ENCODE data around the gene GPR25.

The GPR25 gene

GRCh38 chr1:200877839-200878551 is 5.2 kb downstream of the GPR25 start:
- H3K79me1 ChIP-seq (replicated peaks; ENCODE audit: low read length, poor library complexity, severe bottlenecking) = no peaks in the 10 kb centered on the region
- no peak overlapping the region for H2AK5ac ChIP-seq (ENCODE audit: low read length, severe bottlenecking)
- H3K4me3 ChIP-seq (ENCODE audit: insufficient read depth in 1 of 2, low read depth in 1 of 2, low read length in 2 of 2) = no peak overlapping the region
- H3K27me3 ChIP-seq (ENCODE audit: control insufficient read depth in 1 of 2, insufficient read depth in 1 of 2, low read length in 2 of 2) = peaks cover 3 to 62% of the 10 kb centered on the region in 2 experiments
- no peak overlapping the region for H3K23ac ChIP-seq (ENCODE audit: low read length in 2 of 2)
- H3K14ac ChIP-seq (ENCODE audit: low read length in 2 of 2) = no peak overlapping the region
- no peak overlapping the region for H3K9ac ChIP-seq (ENCODE audit: low read length)
- H3K4ac ChIP-seq (ENCODE audit: low read depth in 1 of 2, low read length in 2 of 2) = no peak overlapping the region
- no peak overlapping the region for H2BK5ac ChIP-seq (ENCODE audit: low read depth, low read length, poor library complexity, severe bottlenecking)
- peaks cover 0 to 6% of the 10 kb centered on the region in 2 experiments for H3K36me3 ChIP-seq (ENCODE audit: control insufficient read depth in 1 of 2, insufficient read depth in 2 of 2, low read depth in 1 of 2, low read length in 2 of 2)
- no peak overlapping the region for H4K8ac ChIP-seq (ENCODE audit: low read length)
- WGBS = 80% methylated on average over 4 of the region's 6 CpGs
- no peak overlapping the region for H2BK12ac ChIP-seq (ENCODE audit: low read length in 2 of 2)
- no peak overlapping the region for H3K18ac ChIP-seq (ENCODE audit: low read depth in 1 of 2, low read length in 2 of 2)
- H3K9me3 ChIP-seq (ENCODE audit: control insufficient read depth, low read length) = no peaks in the 10 kb centered on the region
- no peak overlapping the region for H3K4me2 ChIP-seq (ENCODE audit: low read length, poor library complexity, severe bottlenecking)
- peaks cover 3% of the 10 kb centered on the region for H3K4me1 ChIP-seq (ENCODE audit: control insufficient read depth, insufficient read depth, low read depth, low read length)
- H2AFZ ChIP-seq (ENCODE audit: low read depth, low read length) = no peak overlapping the region
- no peak overlapping the region for H2BK15ac ChIP-seq (ENCODE audit: low read depth, poor library complexity, severe bottlenecking)
- no peak overlapping the region for H3K27ac ChIP-seq (ENCODE audit: low read length, poor library complexity, severe bottlenecking)
- no peak overlapping the region for H2BK120ac ChIP-seq (ENCODE audit: low read depth, low read length)
- DNase-seq = no peak
- H4K91ac ChIP-seq (ENCODE audit: low read length) = no peak overlapping the region

DNA sequence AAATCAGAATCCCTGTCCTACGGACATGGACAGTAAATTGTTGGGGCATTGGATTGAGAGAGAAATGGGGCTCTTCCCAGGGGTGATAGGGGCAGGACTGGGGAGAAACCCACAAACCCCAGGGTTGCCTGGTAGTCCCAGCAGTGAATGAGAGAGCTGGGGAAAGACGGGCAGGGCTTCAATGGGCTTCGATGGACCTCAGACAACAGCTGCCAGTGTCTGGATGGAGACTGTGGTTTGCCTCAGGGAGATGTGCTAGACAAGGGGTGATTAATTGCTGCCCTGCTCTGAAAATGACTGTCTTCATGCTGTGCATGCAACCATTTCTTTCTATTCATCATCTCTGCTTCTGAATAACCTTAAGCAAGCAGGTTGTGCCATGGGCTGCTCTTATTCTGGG is 7.4 kb downstream of the GPR25 start:
- Histone ChIP-seq H3K79me1 (replicated peaks; ENCODE audit: low read length, poor library complexity, severe bottlenecking) (no peaks in the 10 kb centered on the region), H2BK15ac (ENCODE audit: low read depth, poor library complexity, severe bottlenecking) (no peak overlapping the region), H4K8ac (ENCODE audit: low read length) (no peak overlapping the region), H2BK12ac (ENCODE audit: low read length in 2 of 2) (no peak overlapping the region), H2BK5ac (ENCODE audit: low read depth, low read length, poor library complexity, severe bottlenecking) (no peak overlapping the region), H3K9me3 (ENCODE audit: control insufficient read depth, low read length) (no peaks in the 10 kb centered on the region), H3K27ac (ENCODE audit: low read length, poor library complexity, severe bottlenecking) (no peak overlapping the region), H3K4me2 (ENCODE audit: low read length, poor library complexity, severe bottlenecking) (no peak overlapping the region), H3K4me3 (ENCODE audit: insufficient read depth in 1 of 2, low read depth in 1 of 2, low read length in 2 of 2) (no peak overlapping the region), H3K23ac (ENCODE audit: low read length in 2 of 2) (no peak overlapping the region), H2AFZ (ENCODE audit: low read depth, low read length) (no peak overlapping the region), H3K27me3 (ENCODE audit: control insufficient read depth in 1 of 2, insufficient read depth in 1 of 2, low read length in 2 of 2) (peaks cover 3 to 39% of the 10 kb centered on the region in 2 experiments), H3K4ac (ENCODE audit: low read depth in 1 of 2, low read length in 2 of 2) (no peak overlapping the region), H3K9ac (ENCODE audit: low read length) (no peak overlapping the region), H3K18ac (ENCODE audit: low read depth in 1 of 2, low read length in 2 of 2) (no peak overlapping the region), H3K36me3 (ENCODE audit: control insufficient read depth in 1 of 2, insufficient read depth in 2 of 2, low read depth in 1 of 2, low read length in 2 of 2) (no peaks in the 10 kb centered on the region), H2BK120ac (ENCODE audit: low read depth, low read length) (no peak overlapping the region), H4K91ac (ENCODE audit: low read length) (no peak overlapping the region), H3K14ac (ENCODE audit: low read length in 2 of 2) (no peak overlapping the region), H2AK5ac (ENCODE audit: low read length, severe bottlenecking) (no peak overlapping the region), H3K4me1 (ENCODE audit: control insufficient read depth, insufficient read depth, low read depth, low read length) (peaks cover 2% of the 10 kb centered on the region)
- 72% methylated on average over 3 of the region's 3 CpGs for WGBS
- DNase-seq = no peak

GRCh38 chr1:200883118-200883517 is 10.3 kb downstream of the GPR25 start:
- no peak overlapping the region for H3K4me2 ChIP-seq (ENCODE audit: low read length, poor library complexity, severe bottlenecking)
- H3K23ac ChIP-seq (ENCODE audit: low read length in 2 of 2) = no peak overlapping the region
- no peak overlapping the region for H2BK5ac ChIP-seq (ENCODE audit: low read depth, low read length, poor library complexity, severe bottlenecking)
- no peak overlapping the region for H3K18ac ChIP-seq (ENCODE audit: low read depth in 1 of 2, low read length in 2 of 2)
- H2AFZ ChIP-seq (ENCODE audit: low read depth, low read length) = no peak overlapping the region
- H3K4me3 ChIP-seq (ENCODE audit: insufficient read depth in 1 of 2, low read depth in 1 of 2, low read length in 2 of 2) = no peak overlapping the region
- H3K27me3 ChIP-seq (ENCODE audit: control insufficient read depth in 1 of 2, insufficient read depth in 1 of 2, low read length in 2 of 2) = peaks cover under 1 to 31% of the 10 kb centered on the region in 2 experiments
- no peak overlapping the region for H4K8ac ChIP-seq (ENCODE audit: low read length)
- H3K4me1 ChIP-seq (ENCODE audit: control insufficient read depth, insufficient read depth, low read depth, low read length) = peaks cover 12% of the 10 kb centered on the region
- no peak overlapping the region for H2AK5ac ChIP-seq (ENCODE audit: low read length, severe bottlenecking)
- no peak overlapping the region for H3K4ac ChIP-seq (ENCODE audit: low read depth in 1 of 2, low read length in 2 of 2)
- no peaks in the 10 kb centered on the region for H3K36me3 ChIP-seq (ENCODE audit: control insufficient read depth in 1 of 2, insufficient read depth in 2 of 2, low read depth in 1 of 2, low read length in 2 of 2)
- H2BK15ac ChIP-seq (ENCODE audit: low read depth, poor library complexity, severe bottlenecking) = no peak overlapping the region
- no peaks in the 10 kb centered on the region for H3K9me3 ChIP-seq (ENCODE audit: control insufficient read depth, low read length)
- no peak overlapping the region for H2BK12ac ChIP-seq (ENCODE audit: low read length in 2 of 2)
- WGBS = 92% methylated on average over 3 of the region's 3 CpGs
- no peak overlapping the region for H3K27ac ChIP-seq (ENCODE audit: low read length, poor library complexity, severe bottlenecking)
- H2BK120ac ChIP-seq (ENCODE audit: low read depth, low read length) = no peak overlapping the region
- no peak for DNase-seq
- H3K14ac ChIP-seq (ENCODE audit: low read length in 2 of 2) = no peak overlapping the region
- no peak overlapping the region for H3K9ac ChIP-seq (ENCODE audit: low read length)
- H3K79me1 ChIP-seq (replicated peaks; ENCODE audit: low read length, poor library complexity, severe bottlenecking) = no peaks in the 10 kb centered on the region
- no peak overlapping the region for H4K91ac ChIP-seq (ENCODE audit: low read length)

DNA sequence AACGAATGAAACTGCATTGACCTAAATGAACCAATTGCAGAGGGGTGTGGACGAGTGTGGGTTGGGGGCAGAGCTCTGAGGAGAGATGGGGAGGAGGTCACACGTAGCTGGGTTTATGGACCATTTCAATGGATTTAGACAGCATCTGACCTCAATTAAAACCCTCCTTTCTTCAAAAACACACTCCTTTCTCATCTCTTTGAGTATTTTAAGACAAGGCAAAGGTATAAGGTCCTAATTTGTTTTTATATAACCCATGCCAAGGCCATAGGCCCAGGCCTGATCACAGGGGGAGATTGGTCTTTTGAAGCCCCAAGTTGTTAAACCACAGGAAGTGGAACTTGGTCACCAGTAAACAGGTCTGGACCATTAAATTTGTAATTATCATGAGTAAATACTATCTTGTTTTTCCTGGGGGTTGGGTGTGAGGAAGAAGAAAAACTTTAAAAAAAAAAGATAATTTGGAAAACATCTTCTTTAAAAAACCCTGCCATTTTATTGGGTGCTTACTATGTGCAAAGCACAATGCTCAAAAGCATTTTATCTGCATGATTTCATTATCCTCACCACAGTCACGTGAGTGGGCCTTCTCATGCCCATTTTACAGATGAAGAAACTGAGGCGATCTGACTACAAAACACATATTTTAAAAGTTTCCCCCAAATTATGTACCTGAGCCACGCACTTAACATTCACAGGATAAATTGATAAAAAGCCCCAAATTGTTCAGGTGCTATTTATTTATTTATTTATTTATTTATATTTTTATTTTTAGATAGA is 13.0 kb downstream of the GPR25 start:
- no peak overlapping the region for H2AFZ ChIP-seq (ENCODE audit: low read depth, low read length)
- no peak for DNase-seq
- no peak overlapping the region for H3K9ac ChIP-seq (ENCODE audit: low read length)
- H2AK5ac ChIP-seq (ENCODE audit: low read length, severe bottlenecking) = no peak overlapping the region
- H3K23ac ChIP-seq (ENCODE audit: low read length in 2 of 2) = no peak overlapping the region
- no peak overlapping the region for H3K4ac ChIP-seq (ENCODE audit: low read depth in 1 of 2, low read length in 2 of 2)
- H2BK15ac ChIP-seq (ENCODE audit: low read depth, poor library complexity, severe bottlenecking) = no peak overlapping the region
- no peak overlapping the region for H3K14ac ChIP-seq (ENCODE audit: low read length in 2 of 2)
- H3K36me3 ChIP-seq (ENCODE audit: control insufficient read depth in 1 of 2, insufficient read depth in 2 of 2, low read depth in 1 of 2, low read length in 2 of 2) = no peaks in the 10 kb centered on the region
- H3K9me3 ChIP-seq (ENCODE audit: control insufficient read depth, low read length) = no peaks in the 10 kb centered on the region
- no peak overlapping the region for H2BK120ac ChIP-seq (ENCODE audit: low read depth, low read length)
- WGBS = 82% methylated on average over 4 of the region's 6 CpGs
- H3K27ac ChIP-seq (ENCODE audit: low read length, poor library complexity, severe bottlenecking) = no peak overlapping the region
- H3K4me3 ChIP-seq (ENCODE audit: insufficient read depth in 1 of 2, low read depth in 1 of 2, low read length in 2 of 2) = no peak overlapping the region
- peaks cover 0 to 44% of the 10 kb centered on the region in 2 experiments for H3K27me3 ChIP-seq (ENCODE audit: control insufficient read depth in 1 of 2, insufficient read depth in 1 of 2, low read length in 2 of 2)
- H3K79me1 ChIP-seq (replicated peaks; ENCODE audit: low read length, poor library complexity, severe bottlenecking) = peaks cover 2% of the 10 kb centered on the region
- H2BK12ac ChIP-seq (ENCODE audit: low read length in 2 of 2) = no peak overlapping the region
- H2BK5ac ChIP-seq (ENCODE audit: low read depth, low read length, poor library complexity, severe bottlenecking) = no peak overlapping the region
- no peak overlapping the region for H4K91ac ChIP-seq (ENCODE audit: low read length)
- peaks cover 22% of the 10 kb centered on the region for H3K4me1 ChIP-seq (ENCODE audit: control insufficient read depth, insufficient read depth, low read depth, low read length)
- H4K8ac ChIP-seq (ENCODE audit: low read length) = no peak overlapping the region
- H3K18ac ChIP-seq (ENCODE audit: low read depth in 1 of 2, low read length in 2 of 2) = no peak overlapping the region
- H3K4me2 ChIP-seq (ENCODE audit: low read length, poor library complexity, severe bottlenecking) = no peak overlapping the region
